AG04450 (cell line): ENCODE measurements around the gene TMEM59. TPM values are rescaled to one million over a fixed set of nuclear protein-coding genes. Genes with fewer than 3 reads are reported as not detected.
A peak's percentile ranks its signal among the peaks of the same experiment; 100 is the strongest.

Experiments used
- CTCF ChIA-PET: fragments of 300-600, 350-600 bp; formaldehyde crosslinking; extraction: SDS; loops from one replicate; lab custom pipeline; 2022; ENCODE audit warnings: antibody characterized with exemption, inconsistent platforms; lab: Charles Lee
- POLR2A ChIA-PET: fragments of 350-600 bp; formaldehyde crosslinking; extraction: SDS; loops from one replicate; lab custom pipeline; 2021; ENCODE audit warnings: antibody characterized with exemption, inconsistent platforms; lab: Yijun Ruan, JAX
- DNase-seq: peaks from one replicate; pipeline ENCODE4 v3.0.0-alpha.2; 2011; ENCODE audit warnings: low read depth, low spot score
- H3K27ac ChIP-seq: one replicate; pipeline ENCODE4 v1.5.1; 2012; ENCODE audit warnings: low read depth, low read length, control low read depth
- H3K27me3 ChIP-seq: one replicate; pipeline ENCODE4 v1.6.0; 2012; ENCODE audit warnings: low read length; ENCODE audit not compliant: control insufficient read depth, insufficient read depth
- H3K4me3 ChIP-seq: 2 replicates; pipeline ENCODE4 v1.5.1; 2011; ENCODE audit warnings: mild to moderate bottlenecking, low read depth, low read length, control low read depth
- H3K9me3 ChIP-seq: 2 replicates; pipeline ENCODE4 v1.5.1; 2012; ENCODE audit warnings: low read length; ENCODE audit not compliant: control insufficient read depth, insufficient read depth
- polyA plus RNA-seq: library from polyadenylated mRNA; depleted of rRNA; stranded (reverse); fragments of >200 nt; gene quantifications from 2 replicates; pipeline ENCODE4 v1.2.3, GENCODE V29; 2011
- TF ChIP-seq, protein P1 (sequence below): IDR thresholded peaks from 2 replicates; pipeline ENCODE4 v1.5.1; 2011; ENCODE audit warnings: low read depth, low read length, control low read depth, inconsistent platforms

The TMEM59 gene
- polyA plus RNA-seq, 1 experiment, result 636 TPM

DNA sequence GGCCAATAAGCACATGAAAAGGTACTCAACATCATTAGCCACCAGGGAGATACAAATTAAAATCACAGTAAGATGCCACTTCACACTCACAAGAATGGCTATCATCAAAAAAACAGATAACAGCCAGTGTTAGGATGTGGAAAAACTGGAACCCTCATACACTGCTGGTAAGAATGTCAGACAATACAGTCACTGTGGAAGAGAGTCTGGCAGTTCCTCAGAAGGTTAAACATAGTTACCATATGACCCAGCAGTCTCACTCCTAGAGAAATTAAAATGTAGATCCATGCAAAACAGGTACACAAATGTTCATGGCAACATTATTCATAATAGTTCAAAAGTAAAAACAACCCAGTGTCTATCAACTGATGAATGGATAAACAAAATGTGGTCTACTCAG lies 68.3 kb downstream of the TMEM59 start:
- CTCF ChIA-PET, result no interaction called here
- Histone ChIP-seq H3K27ac (no peak overlapping the region), H3K9me3 (no peaks in the 10 kb centered on the region), H3K27me3 (no peaks in the 10 kb centered on the region), H3K4me3 (no peak overlapping the region)
- DNase-seq, result no peak
- TF ChIP-seq, protein P1, sequence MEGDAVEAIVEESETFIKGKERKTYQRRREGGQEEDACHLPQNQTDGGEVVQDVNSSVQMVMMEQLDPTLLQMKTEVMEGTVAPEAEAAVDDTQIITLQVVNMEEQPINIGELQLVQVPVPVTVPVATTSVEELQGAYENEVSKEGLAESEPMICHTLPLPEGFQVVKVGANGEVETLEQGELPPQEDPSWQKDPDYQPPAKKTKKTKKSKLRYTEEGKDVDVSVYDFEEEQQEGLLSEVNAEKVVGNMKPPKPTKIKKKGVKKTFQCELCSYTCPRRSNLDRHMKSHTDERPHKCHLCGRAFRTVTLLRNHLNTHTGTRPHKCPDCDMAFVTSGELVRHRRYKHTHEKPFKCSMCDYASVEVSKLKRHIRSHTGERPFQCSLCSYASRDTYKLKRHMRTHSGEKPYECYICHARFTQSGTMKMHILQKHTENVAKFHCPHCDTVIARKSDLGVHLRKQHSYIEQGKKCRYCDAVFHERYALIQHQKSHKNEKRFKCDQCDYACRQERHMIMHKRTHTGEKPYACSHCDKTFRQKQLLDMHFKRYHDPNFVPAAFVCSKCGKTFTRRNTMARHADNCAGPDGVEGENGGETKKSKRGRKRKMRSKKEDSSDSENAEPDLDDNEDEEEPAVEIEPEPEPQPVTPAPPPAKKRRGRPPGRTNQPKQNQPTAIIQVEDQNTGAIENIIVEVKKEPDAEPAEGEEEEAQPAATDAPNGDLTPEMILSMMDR, result no peak
- POLR2A ChIA-PET, result no interaction called here

DNA sequence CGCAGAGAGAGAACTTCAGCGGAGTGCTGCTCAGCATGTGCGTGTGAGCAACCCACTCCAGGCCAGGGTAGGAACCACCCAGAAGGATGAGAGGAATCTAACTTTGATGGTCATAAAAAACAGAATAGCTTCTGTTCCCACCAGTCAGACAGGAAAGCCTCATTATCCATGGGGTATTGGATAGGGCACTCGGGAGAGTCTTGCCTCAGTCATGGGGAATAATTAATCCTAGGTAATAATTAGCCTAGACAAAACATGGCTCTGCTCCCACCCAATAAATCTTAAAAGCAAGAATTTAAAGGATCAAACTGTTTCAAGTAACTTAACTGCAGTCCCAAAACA lies 70.3 kb downstream of the TMEM59 start:
- TF ChIP-seq, protein P1, result no peak
- no peaks in the 10 kb centered on the region for H3K9me3 ChIP-seq

DNA sequence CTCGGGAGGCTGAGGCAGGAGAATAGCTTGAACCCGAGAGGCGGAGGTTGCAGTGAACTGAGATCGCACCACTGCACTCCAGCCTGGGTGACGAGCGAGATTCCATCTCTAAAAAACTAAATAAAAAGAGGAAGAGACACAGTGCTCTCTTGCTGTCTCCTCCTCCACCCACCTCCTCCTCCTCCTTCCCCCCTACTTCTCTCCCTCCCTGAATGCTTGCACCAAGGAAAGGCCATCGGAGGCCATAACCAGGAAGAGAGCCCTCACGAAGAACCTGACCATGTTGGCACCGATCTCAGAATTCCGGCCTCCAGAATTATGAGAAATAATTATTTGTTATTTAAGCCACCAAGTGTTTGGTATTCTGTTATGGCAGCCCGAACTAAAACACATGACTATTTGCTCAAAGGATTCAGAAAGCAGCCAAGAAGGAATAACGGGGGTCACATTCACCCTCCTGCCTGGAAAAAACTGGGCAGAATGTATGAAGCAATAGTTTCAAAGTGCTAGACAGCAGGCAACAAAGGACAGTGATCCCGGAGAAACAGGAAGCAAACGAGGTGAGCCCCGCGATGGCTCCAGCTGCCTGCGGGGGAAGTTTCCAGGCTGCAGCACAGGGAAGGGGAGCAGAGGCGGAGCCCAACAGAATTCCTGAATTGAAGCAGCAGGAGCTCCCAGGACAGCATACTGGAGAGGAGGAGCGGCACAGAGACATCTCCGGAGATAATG lies 70.8 kb downstream of the TMEM59 start:
- DNase-seq, result peak; percentile 10
- Histone ChIP-seq H3K9me3 (no peaks in the 10 kb centered on the region), H3K27me3 (no peaks in the 10 kb centered on the region), H3K27ac (peak overlapping the region; percentile 61), H3K4me3 (peak overlapping the region; percentile 47)
- TF ChIP-seq, protein P1, result no peak
- ChIA-PET CTCF (interaction anchor here (0.6 to 1.0 kb wide), 5 partner anchors 9 to 150 kb away, joined by 3 to 5 read pairs (median 4); no protein-coding TSS in a partner anchor), POLR2A (interaction anchor here (0.6 to 1.0 kb wide), 2 partner anchors 37 to 323 kb away, joined by 3 to 4 read pairs; partner anchors contain the start of gene IFT25)

More for the DNA sequence above, 70.3 kb downstream of the TMEM59 start:
- Histone ChIP-seq H3K27me3 (no peaks in the 10 kb centered on the region), H3K4me3 (peak overlapping the region; percentile 47), H3K27ac (no peak overlapping the region)
- DNase-seq, result no peak
- POLR2A ChIA-PET, result interaction anchor here (0.6 to 1.0 kb wide), 3 partner anchors 37 to 323 kb away, joined by 3 to 5 read pairs (median 4); partner anchors contain the start of gene IFT25
- CTCF ChIA-PET, result interaction anchor here (0.6 to 1.0 kb wide), 4 partner anchors 10 to 151 kb away, joined by 3 to 5 read pairs (median 4); no protein-coding TSS in a partner anchor

DNA sequence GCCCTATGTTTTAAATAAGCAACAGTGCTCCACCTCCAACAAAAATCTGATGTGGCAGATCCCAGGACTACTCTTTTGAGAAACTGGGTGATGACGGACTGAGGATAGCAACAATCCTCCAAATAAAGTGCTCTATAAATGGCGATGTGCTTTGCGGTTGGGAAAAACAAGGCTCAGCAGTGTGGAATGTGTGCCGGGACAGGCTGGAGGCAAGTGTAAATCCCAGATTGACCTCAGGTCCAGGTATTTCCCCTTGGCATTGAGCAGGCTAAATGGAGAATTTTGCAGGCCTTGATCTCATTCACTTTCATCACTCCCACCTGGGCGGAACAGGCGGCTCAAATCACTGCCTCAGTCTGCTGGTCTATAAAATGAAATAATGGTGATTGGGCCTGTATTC lies 71.8 kb downstream of the TMEM59 start:
- H3K4me3 ChIP-seq, result no peak overlapping the region
- H3K9me3 ChIP-seq, result no peaks in the 10 kb centered on the region
- TF ChIP-seq, protein P1, result no peak
- H3K27me3 ChIP-seq, result no peaks in the 10 kb centered on the region
- POLR2A ChIA-PET, result no interaction called here
- no peak overlapping the region for H3K27ac ChIP-seq
- CTCF ChIA-PET, result interaction anchor here (0.6 kb wide), 1 partner anchor 511 kb away, joined by 4 read pairs; no protein-coding TSS in a partner anchor
- no peak for DNase-seq
